GM12874 (cell line): ENCODE measurements around the gene PTPRT.

Experiments used
- CTCF ChIP-seq: IDR thresholded peaks from 2 replicates; pipeline ENCODE4 v1.5.1; 2011; ENCODE audit warnings: low read depth, mild to moderate bottlenecking, control low read depth, low read length, moderate library complexity; ENCODE audit not compliant: insufficient read depth

The PTPRT gene

GRCh38 chr20:43189554-43190331 lies at the start of gene PTPRT:
PTPRT (minus strand) TSS chr20:43189906; CDS start chr20:43189733, 173 bp downstream.
- no peak for TF ChIP-seq CTCF

- no peak for TF ChIP-seq CTCF
Observed at GRCh38 chr20:43238833-43239232, 49.1 kb upstream of the PTPRT start.

DNA sequence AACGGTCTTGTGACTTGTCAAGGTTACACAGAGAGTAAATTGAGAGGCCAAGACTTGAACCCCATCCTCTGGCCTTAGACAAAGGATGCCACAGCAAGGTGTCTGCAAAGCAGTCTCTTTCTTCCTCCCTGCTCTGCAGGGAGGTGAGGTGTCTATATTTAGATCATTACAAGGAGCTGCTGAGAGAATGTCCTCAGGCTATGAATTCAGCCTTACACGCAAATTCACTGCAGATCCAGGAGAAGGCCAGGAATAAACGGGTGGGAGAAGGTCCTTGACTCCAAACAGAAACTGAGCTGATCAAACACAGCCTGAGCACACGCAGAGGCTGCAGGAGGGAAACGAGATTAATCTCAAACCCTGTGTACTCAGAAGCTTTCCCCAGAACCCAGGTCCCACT lies 48.6 kb upstream of the PTPRT start:
- no peak for TF ChIP-seq CTCF

- TF ChIP-seq CTCF = no peak
Observed at GRCh38 chr20:43237651-43238168, 48.0 kb upstream of the PTPRT start.

DNA sequence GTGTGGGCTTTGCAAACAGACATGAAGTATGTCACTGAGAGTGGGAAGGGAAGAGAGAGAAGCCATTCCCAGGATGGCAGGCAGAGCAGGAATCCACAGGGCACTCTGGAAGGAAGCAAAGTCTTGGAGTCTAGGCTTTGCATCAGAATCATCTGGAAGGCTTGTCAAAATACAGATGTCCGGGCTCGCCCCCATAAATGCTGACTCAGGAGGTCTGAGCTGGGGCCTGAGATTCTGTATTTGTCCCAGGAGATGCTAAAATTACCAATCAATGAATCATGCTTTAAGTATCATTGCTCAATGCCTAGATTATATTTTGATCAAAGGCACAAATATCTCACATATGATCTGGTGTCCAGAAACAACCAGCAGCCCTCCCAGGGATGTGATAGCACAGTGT lies 46.3 kb upstream of the PTPRT start:
- TF ChIP-seq CTCF = no peak

- no peak for TF ChIP-seq CTCF
Observed at GRCh38 chr20:43231829-43232228, 42.1 kb upstream of the PTPRT start.

- TF ChIP-seq CTCF = no peak
Observed at GRCh38 chr20:43229696-43230095, 40.0 kb upstream of the PTPRT start.
